ENCODE data around the gene TEX12. TPM values are rescaled to one million over a fixed set of nuclear protein-coding genes. Genes with fewer than 3 reads are reported as not detected.
"Not testable (repeated sequence)": the region's sequence is repeated elsewhere in the genome, so short reads cannot be mapped to it uniquely, and the experiment has no call there.

The TEX12 gene
- total RNA-seq, 4 donors from 2014 or later, result 2.4 TPM; not detected in 3

DNA sequence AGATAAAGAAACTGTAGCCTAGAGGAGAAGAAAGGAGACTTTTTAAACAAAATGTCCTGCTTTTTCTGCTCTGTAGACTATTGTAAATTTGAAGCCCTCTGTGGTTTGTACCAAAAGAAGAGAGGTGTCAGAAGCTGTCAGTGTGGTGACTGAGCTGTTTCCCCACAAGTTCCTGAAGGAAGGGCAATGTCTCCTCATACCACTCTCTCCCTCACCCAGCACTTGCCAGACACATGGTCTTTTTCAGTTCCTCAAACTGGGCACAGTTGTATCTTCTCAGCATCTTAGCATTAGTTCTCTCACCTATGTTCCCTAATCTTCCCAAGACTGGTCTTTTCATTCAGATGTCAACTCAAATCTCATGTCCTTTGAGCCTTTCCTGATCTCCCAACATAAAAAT lies 12.4 kb downstream of the TEX12 start:
- TF ChIP-seq CTCF (IDR thresholded peaks at IDR 0.05) (no peak), EP300 (IDR thresholded peaks at IDR 0.05) (peak in 1 of 2 donors; percentile 29)
- no peak for DNase-seq (ENCODE audit: low spot score in 2 of 2)
- Histone ChIP-seq H3K9me3 (no peaks in the 10 kb centered on the region), H3K36me3 (no peaks in the 10 kb centered on the region), H3K4me3 (no peak overlapping the region), H3K4me1 (peaks cover 0 to 17% (median 5%) of the 10 kb centered on the region in 4 donors), H3K27ac (no peak overlapping the region), H3K27me3 (no peaks in the 10 kb centered on the region)

- Histone ChIP-seq H3K27me3 (no peaks in the 10 kb centered on the region), H3K9me3 (no peaks in the 10 kb centered on the region), H3K27ac (no peak overlapping the region), H3K36me3 (no peaks in the 10 kb centered on the region), H3K4me1 (no peaks in the 10 kb centered on the region), H3K4me3 (no peak overlapping the region)
- no peak for TF ChIP-seq EP300 (IDR thresholded peaks at IDR 0.05)
- no peak for TF ChIP-seq POLR2A (IDR thresholded peaks at IDR 0.05)
- TF ChIP-seq CTCF (IDR thresholded peaks at IDR 0.05), result no peak
- 74 to 84% methylated on average over 1 of the region's 1 CpG for WGBS, 2 donors
- no peak for DNase-seq (ENCODE audit: low spot score in 2 of 2)
These were observed 15.7 kb downstream of the TEX12 start for GRCh38 chr11:112182867-112183266.

DNA sequence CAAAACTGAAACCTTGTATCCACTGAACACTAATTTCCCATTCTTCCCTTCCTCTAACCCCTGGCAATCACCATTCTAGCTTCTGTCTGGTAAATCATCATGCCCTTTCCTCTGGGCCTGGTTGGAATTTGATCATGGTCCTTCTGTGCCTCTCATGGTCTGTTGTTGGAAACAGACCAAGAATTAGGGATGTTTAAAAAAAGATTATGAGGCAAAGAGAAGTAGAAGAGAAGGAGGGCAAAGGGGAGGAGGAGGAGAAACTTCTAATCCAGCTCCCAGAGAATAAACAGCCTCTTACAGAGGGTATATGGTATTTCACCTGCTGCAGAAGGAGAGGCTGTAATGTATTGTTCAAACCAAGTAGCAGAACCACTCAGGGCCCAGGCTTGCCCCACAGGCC lies 18.7 kb downstream of the TEX12 start:
- TF ChIP-seq POLR2A (IDR thresholded peaks at IDR 0.05) (no peak), CTCF (IDR thresholded peaks at IDR 0.05) (no peak)
- H3K4me3 ChIP-seq, result no peak overlapping the region
- no peaks in the 10 kb centered on the region for H3K9me3 ChIP-seq
- no peak for DNase-seq (ENCODE audit: low spot score in 2 of 2)
- H3K4me1 ChIP-seq, result no peaks in the 10 kb centered on the region
- no peaks in the 10 kb centered on the region for H3K27me3 ChIP-seq
- H3K27ac ChIP-seq, result no peak overlapping the region
- no peaks in the 10 kb centered on the region for H3K36me3 ChIP-seq

DNA sequence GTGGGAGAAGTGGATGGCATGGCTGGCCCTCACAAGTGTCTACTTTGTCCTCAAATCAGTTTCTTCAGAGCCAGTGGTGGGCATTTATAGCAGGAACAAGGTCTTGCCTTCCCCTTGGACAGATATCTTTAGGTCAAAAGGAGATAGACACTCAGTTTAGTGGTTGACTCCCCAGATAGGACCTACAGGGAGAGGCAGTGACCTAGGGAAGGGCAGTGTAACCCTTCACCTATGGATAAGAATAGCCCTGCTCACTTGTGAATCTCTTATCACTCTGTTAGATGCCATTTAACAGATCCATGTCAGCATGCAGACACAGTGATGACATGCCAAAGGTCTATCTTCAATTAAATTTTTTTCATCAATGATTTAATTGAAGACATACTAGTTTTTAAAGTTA lies 19.1 kb downstream of the TEX12 start:
- no peaks in the 10 kb centered on the region for H3K36me3 ChIP-seq

DNA sequence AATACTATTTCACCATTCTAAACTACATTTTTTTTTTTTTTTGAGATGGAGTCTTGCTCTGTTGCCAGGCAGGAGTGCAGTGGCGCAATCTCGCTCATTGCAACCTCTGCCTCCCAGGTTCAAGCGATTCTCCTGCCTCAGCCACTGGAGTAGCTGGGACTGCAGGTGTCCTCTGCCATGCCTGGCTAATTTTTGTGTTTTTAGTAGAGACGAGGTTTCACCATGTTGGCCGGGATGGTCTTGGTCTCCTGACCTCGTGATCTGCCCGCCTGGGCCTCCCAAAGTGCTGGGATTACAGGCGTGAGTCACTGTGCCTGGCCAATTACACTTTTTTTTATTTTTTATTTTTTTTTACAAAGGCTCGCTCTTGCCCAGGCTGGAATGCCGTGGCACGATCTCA lies 27.9 kb downstream of the TEX12 start:
- not testable (repeated sequence) for DNase-seq (ENCODE audit: low spot score in 2 of 2); H3K27me3 ChIP-seq; H3K9me3 ChIP-seq; H3K4me3 ChIP-seq; H3K4me1 ChIP-seq; H3K36me3 ChIP-seq
- peak overlapping the region in 2 of 4 donors; percentile 55 to 66 for H3K27ac ChIP-seq
- WGBS, 2 donors, result 64 to 77% methylated on average over 11 of the region's 11 CpGs

More for the DNA sequence above, 19.1 kb downstream of the TEX12 start:
- Histone ChIP-seq H3K27ac (no peak overlapping the region), H3K4me1 (no peaks in the 10 kb centered on the region), H3K9me3 (no peaks in the 10 kb centered on the region), H3K27me3 (no peaks in the 10 kb centered on the region), H3K4me3 (no peak overlapping the region)
- DNase-seq (ENCODE audit: low spot score in 2 of 2), result no peak
- TF ChIP-seq EP300 (IDR thresholded peaks at IDR 0.05) (no peak), CTCF (IDR thresholded peaks at IDR 0.05) (no peak), POLR2A (IDR thresholded peaks at IDR 0.05) (no peak)

DNA sequence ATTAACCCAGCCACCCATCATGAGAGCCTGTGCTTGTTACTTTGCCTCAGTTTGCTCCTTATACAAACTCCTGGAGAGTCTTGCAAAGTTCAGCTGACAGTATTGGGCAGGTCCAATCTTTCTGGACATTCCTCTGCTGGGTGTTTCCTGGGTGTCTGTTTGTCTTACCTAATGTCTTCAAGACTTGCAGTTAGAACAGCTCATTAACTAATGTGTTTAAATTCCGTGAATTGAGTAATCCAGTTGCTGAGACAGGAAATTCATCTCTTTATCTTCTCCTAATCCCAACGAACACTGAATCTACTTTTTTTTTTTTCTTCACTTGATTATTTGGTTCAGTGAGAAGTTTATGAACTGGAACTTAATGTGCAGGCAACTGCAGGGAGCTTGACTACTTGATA lies 28.8 kb downstream of the TEX12 start:
- DNase-seq (ENCODE audit: low spot score in 2 of 2), result no peak
- Histone ChIP-seq H3K4me1 (no peaks in the 10 kb centered on the region), H3K27ac (peak overlapping the region in 2 of 4 donors; percentile 55 to 66), H3K36me3 (no peaks in the 10 kb centered on the region), H3K4me3 (no peak overlapping the region), H3K27me3 (no peaks in the 10 kb centered on the region), H3K9me3 (no peaks in the 10 kb centered on the region)
- TF ChIP-seq EP300 (IDR thresholded peaks at IDR 0.05) (no peak), CTCF (IDR thresholded peaks at IDR 0.05) (no peak), POLR2A (IDR thresholded peaks at IDR 0.05) (no peak)
- WGBS, 2 donors, result 42 to 48% methylated on average over 2 of the region's 2 CpGs

Data from tibial nerve (tissue), 4 donors.